Iris pigment epithelial cell (primary cell): ENCODE results near the gene TARBP1.
"Not testable (repeated sequence)": the region's sequence is repeated elsewhere in the genome, so short reads cannot be mapped to it uniquely, and the experiment has no call there.

Source experiments
- DNase-seq: peaks from one replicate; pipeline ENCODE4 v3.0.0-alpha.2; 2011; ENCODE audit warnings: low read depth

Gene TARBP1

GRCh38 chr1:234507089-234507488 lies 28.1 kb upstream of the TARBP1 start:
- DNase-seq, result no peak

- peak; percentile 89 for DNase-seq
Measured at GRCh38 chr1:234505769-234506102, 26.8 kb upstream of the TARBP1 start.

- DNase-seq, result no peak
Measured at GRCh38 chr1:234504969-234505768, 26.2 kb upstream of the TARBP1 start.

GRCh38 chr1:234504251-234504650 lies 25.3 kb upstream of the TARBP1 start:
- not testable (repeated sequence) for DNase-seq

GRCh38 chr1:234503193-234504050 lies 24.4 kb upstream of the TARBP1 start:
- DNase-seq, result no peak

- no peak for DNase-seq
Measured at GRCh38 chr1:234502785-234503184, 23.8 kb upstream of the TARBP1 start.

GRCh38 chr1:234500269-234500668 lies 21.3 kb upstream of the TARBP1 start:
- no peak for DNase-seq

- DNase-seq, result no peak
Measured at GRCh38 chr1:234499943-234500245, 20.9 kb upstream of the TARBP1 start.

- DNase-seq, result peak; percentile 85
Measured at GRCh38 chr1:234499119-234499942, 20.4 kb upstream of the TARBP1 start.

- no peak for DNase-seq
Measured at GRCh38 chr1:234498448-234499118, 19.6 kb upstream of the TARBP1 start.

GRCh38 chr1:234497589-234497988 lies 18.6 kb upstream of the TARBP1 start:
- DNase-seq, result no peak

GRCh38 chr1:234495231-234495990 lies 16.4 kb upstream of the TARBP1 start:
- peak; percentile 96 for DNase-seq

GRCh38 chr1:234494049-234494448 lies 15.1 kb upstream of the TARBP1 start:
- DNase-seq, result no peak

GRCh38 chr1:234490793-234491479 lies 12.0 kb upstream of the TARBP1 start:
- DNase-seq, result no peak

GRCh38 chr1:234489698-234490077 lies 10.7 kb upstream of the TARBP1 start:
- DNase-seq, result no peak

- DNase-seq, result no peak
Measured at GRCh38 chr1:234489007-234489697, 10.2 kb upstream of the TARBP1 start.

GRCh38 chr1:234488054-234489006 lies 9.4 kb upstream of the TARBP1 start:
- no peak for DNase-seq

GRCh38 chr1:234486858-234487840 lies 8.2 kb upstream of the TARBP1 start:
- DNase-seq, result peak; percentile 88
